SU-DHL-6 (cell line): ENCODE data around the gene MBD5.

Experiments used
- CTCF ChIP-seq: fragments of 200-600 bp; sonication (generic); IDR thresholded peaks from one replicate; pipeline ENCODE4 v1.5.1; 2017; ENCODE audit warnings: antibody characterized with exemption, mild to moderate bottlenecking, low read length, moderate library complexity; ENCODE audit not compliant: insufficient read depth, poor library complexity, severe bottlenecking
- EZH2phosphoT487 ChIP-seq: fragments of 200-600 bp; sonication (generic), shearing (Covaris generic); conservative IDR thresholded peaks from 2 replicates; pipeline ENCODE4 v1.6.1; 2018; ENCODE audit warnings: mild to moderate bottlenecking, antibody characterized with exemption, low read length, moderate library complexity, mixed read lengths

GRCh38 chr2:148032215-148032614, 11.3 kb downstream of the MBD5 start:
- TF ChIP-seq CTCF (no peak), EZH2phosphoT487 (no peak)
